Activated CD4-positive, alpha-beta T cell treated with anti-CD3 and anti-CD28 coated beads, Interleukin-2, amount 50 U/mL, for 24 hours (primary cell): ENCODE data around the gene NALCN.

Source experiments
- DNase-seq, 2 donors: peaks; one replicate each; pipeline ENCODE4 v3.0.0-alpha.2; 2020; ENCODE audit warnings: low read depth in 1 of 2, low spot score in 1 of 2

Gene NALCN

DNA sequence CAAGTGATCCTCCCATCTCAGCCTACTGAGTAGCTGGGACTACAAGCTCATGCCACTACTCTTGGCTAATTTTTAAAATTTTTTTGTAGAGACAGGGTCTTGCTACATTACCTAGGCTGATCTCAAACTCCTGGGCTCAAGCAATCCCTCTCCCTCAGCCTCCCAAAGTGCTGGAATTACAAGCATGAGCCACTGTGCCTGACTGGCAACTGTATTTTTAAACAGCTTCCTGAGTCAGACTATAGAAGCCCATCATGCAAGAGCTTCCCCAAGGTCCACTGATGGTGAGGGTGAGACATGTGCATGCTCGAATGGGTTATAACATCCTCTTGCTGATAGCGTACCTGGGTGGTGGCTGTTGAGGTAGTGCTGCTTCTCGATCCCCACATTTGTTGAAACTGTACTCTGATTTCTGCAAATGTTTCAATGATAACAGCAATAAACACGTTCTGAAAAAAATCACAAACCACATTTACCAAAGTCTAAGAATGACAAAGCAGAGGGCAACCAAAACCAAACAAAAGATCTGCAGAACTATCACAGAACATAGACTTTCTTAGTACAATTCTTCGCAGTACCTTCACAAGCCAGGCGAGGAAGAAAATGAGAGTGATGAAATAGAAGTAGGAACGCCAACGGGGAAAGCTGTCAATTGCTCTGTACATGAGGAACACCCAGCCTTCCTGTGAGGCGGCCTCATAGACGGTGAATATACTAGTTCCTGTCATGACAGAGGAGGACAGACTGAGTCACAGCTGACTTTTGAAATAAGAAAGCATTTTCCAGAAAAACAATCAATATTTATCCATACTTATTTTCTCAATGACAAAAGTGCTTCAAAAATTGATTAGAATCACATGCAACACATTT lies 124.4 kb downstream of the NALCN start:
- DNase-seq, result no peak

DNA sequence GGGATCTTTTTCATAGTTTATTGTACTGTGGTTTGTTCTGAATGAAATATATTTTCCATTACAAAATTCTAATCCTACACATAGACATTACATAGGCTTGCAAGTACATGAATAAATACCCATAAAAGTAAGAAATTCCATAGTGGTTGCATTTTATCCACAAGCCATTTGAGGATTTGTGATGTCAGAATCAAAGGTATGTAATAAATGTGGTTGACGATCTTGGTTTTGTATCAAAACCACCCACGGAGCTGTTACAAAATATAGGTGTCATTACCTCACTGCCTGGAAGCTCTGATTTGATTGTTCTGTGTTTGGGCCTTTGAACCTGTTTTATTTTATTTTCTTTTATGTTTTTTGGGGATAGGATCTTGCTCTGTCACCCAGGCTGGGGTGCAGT lies 125.1 kb downstream of the NALCN start:
- DNase-seq, result no peak

DNA sequence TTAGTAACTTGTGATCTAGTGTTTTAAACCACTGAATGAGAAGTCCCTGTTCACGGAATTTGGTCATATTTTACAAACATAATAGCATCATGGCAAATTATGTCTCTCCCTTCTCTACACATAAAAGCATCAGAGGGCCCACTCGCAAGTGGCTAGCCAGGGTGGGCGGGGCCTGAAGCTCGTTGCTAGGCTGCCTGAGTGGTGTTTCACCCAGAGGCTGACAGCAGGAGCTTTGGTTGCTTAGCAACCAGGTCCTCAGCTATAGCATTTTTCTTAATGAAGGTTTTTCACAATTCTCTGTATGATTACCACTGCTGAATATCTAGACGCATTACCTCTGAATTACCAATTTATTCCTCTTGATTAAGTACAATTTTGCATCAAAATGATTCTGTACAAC lies 126.5 kb downstream of the NALCN start:
- DNase-seq, result no peak

DNA sequence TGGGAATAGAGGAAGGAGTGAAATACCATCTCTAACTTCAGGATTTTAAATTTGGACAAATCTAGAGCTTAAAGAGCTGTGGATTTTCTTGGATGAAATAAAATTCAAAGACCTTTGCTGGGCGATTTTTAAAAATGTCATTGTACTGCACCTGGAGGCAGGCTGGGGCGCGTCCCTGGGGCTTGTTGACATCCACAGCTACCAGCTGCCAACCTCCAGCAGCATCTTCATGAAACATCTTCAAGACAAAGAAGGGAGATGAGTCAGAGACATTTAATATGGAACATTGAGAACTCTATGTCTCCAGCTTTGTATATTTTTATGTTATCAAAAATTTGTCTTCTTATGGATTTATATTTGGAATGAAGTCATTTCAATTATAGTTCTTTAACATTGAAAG lies 132.5 kb downstream of the NALCN start:
- DNase-seq, result no peak

DNA sequence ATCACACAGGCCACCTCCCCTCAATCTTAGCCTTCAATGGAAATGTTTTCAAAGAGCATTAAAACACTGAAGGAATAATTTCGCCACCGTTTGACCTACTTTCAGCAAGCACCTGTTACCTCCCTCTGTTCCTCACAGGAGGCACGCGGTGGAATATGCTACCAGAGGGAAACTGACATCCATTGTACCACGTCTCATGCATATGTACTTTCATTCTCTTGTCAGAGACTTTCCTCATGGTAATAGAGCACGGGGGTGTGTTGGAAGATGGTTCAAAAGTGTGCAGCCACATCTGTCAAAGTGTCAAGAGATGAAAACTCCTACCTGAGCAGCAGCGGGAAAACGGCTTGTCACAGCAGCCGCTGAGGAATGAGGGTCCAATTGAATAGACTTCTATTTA lies 143.4 kb downstream of the NALCN start:
- no peak for DNase-seq

DNA sequence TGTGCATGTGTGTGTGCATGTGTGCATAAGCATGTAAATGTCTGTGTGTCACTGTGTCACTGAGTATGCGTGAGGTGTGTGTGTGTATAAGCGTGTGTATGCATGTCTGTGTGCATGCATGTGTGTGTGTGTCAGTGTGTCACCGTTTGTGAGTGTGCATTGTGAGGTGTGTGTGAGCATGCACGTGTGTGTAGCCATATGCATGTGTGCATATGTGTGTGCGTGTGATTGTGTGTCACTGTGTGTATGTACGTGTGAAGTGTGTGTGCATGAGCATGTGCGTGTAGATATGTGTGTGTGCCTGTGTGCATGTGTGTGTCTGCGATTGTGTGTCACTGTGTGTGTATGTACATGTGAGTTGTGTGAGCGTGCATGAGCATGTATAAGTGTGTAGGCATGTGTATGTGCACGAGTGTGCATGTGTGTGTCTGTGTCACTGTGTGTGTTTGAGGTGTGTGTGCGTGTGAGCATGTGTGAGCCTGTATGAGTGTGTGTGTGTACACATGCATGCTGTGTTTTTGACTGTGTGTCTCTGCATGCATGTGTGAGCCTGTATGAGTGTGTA lies 144.5 kb downstream of the NALCN start:
- no peak for DNase-seq

DNA sequence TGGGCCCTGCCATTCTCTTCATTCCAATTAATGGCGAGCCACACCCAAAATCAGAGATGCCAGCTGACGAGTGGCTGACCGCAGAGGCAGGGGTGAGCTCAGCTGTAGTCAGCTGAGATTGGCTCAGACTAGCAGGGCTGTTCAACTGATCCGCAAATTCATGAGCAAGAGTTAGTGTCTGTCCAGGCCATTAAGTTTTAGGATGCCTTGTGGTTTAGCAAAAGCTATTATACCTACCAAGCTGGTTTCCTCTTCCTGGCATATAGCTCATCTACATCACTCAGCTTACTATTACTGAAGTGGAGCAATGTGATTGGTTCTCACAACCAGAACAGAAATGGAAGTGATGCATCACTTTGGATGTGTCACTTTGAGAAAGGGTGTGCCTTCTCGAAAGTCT lies 148.7 kb downstream of the NALCN start:
- DNase-seq, result no peak

DNA sequence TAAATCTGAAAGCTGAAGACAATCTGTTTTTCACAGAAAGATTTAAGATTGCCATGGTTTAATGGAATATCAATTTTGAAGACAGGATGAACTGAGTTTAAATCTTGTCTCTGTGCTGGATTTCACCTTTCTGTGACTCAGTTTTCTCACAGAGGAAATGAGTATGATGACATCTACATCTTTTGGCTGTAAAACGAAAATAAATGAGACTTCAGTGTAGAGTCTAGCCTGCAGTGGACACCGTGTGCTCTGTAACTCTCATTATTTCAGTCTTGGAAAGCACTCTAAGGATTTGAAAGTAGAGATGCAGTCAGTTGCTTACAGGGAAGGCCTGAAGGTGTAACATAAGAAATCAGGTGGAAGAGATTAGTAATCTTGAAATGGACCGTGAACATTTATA lies 150.4 kb downstream of the NALCN start:
- DNase-seq, result no peak

DNA sequence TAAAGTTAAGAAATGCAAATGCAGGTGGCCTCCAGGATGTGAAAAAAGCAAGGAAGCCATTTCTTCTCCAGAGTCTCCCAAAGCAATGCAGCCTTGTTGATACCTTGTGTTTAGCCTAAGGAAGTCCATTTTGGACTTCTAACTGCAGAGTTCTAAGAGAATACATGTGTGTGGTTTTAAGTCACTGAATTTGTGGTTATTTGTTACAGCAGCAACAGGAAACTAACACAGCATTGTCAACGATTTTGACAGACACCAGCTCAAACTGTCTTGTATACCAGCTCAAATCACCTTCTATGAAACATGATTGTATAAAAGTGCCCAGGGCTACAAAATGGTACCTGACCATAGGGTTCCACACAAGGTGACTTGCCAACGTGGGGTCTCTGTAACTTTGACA lies 151.4 kb downstream of the NALCN start:
- DNase-seq, result no peak

DNA sequence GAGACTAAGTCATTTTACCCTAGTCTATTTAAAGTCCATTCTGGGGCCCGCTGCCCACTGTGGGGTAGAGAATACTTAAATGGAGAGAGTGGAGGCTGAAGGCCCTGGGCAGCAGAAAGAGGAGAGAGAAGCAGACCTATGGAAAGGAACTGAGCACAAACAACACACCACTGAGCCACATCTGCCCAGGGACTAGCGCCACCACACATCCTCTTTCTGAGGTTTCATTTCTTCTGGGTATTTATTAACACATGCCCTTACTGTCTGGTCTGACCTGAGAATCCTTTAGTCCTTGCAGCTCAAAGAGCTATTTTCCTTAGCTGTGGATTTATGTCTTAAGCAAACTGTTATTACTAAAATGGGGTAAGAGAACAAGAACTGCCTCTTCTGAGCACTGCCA lies 154.0 kb downstream of the NALCN start:
- no peak for DNase-seq

DNA sequence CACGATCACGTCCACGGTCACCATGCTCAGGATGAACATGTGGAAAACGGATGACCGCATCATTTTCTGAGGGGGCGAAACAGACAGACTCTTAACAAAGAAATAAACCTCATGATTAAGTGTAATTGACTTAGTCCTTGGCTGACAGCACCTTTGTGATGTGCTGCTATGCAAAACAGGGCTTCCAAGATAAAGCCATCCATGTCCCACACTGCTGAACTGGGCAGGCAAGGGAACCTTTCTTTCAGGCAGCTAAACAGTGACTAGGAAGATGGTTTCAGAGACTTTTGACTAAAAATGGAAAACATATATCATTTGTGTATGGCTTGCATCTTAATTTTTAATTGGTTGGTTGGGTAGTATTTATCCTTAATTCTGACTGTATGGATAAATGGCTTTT lies 157.8 kb downstream of the NALCN start:
- no peak for DNase-seq

DNA sequence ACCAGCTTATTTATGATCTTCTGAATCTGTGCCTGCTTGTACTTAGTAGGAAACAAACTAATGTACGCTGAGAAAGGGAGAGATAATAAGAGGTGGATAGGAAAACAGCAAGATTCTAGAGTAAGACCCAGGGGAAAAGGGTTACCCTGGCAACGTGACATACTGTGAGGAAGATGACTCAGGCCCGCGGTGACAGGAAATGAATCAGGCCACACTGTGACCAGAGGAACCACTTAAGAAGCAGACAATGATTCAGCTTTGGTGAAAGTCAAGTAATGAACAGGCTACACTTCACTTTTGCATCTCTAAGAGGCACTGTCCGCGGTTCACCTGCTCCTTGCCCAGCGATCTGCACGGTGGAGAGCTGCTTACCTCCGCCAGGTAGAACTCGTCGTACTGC lies 158.2 kb downstream of the NALCN start:
- peak in 1 of 2 donors; percentile 23 for DNase-seq

DNA sequence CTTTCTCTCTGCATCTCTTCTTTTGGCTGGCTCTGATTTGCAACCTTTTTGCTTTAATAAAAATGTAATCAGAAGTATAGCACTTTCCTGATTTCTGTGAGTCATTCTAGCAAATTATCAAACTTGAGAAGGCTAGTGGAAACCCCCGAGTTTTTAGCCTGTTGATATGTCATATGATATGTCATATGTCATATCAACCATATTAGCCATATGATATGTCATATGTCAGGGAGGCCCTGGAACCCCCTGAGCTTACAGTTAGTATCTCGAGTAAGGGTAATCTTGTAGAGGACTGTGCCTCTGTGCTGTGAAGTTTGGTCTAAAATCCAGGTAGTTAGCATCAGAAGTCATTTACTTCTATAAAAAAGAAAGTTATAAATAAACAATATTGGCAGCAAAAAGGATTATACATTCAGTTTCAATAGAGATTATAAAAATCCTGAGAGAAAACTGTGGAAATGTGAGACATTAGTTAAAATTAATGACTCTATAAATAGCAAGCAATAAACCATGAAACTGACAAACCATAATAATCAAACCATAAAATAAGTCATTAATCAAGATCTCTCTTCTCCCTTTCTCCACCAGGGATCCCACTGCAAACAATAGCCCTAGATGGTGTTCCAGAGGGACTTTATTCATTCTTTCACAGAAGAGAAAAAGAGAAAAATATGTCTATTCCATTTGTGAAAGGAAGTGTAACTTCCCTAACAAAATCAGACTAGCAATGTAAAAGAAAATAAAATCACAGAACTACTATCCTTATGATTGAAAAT lies 167.4 kb downstream of the NALCN start:
- DNase-seq, result no peak

DNA sequence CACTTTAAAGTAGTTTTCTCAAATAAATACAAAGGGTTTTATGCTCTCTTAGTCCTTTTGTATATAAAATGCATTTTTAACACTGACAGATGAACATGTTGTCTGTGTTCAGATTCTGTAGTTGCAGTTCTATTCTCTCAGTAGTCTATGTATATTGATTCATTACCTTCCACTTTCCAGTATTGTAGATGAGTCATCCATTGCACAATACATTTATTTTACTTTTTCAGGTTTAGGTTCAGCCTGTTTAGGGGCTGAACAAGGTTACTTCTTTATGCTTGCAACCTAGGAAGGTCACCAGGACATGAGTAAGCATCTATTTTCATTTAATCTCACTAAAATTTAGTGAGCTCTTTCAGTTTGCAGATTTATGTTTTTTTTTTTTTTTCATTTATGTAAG lies 173.6 kb downstream of the NALCN start:
- DNase-seq, result no peak

DNA sequence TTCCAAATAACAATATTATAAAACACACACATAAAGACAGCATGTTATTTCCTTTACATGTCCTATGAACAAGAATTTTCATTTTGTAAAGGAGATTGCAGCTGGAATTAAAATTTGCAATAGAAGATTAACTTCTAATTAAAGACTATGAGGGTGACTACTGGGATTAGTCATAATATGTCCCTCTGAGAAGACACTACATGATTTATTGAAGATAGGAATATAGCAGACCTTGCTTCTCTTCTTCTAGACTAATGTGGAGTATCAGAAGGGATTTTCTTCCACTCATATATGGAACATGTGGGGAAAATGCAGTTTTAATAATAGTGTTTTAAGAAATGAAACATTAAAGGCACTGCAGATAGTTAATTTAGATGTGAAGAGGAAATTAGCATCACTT lies 177.8 kb downstream of the NALCN start:
- DNase-seq, result no peak

DNA sequence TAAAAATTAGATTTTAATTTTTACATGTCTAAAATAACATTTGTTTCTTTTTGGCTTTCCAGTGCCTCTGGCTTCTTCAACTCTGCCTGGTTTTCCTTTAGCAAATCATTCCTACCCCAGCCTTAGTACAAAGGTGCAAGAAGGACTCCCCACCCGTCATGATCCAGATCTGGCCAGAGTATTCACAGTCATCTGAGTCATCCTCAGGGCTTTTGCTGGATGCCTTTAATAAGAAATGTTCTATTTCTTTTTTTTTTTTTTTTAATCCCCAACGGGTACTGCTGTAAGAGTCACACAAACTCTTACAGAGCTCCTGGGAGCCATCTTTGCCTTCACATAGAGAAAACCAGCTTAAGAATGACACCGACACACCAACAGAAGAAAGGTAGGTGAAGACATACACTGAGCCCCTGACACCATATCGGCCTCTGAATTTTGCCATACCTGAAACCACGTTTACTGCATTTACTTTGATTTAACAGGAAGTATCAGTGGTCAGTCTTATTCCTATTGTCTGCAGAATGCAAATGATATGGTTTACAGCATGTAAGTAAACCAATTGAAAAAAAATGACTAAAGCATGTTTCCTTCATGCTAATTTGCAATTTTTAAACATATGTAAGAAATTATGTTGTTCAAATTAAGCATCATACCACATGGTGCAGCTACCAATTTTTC lies 184.4 kb downstream of the NALCN start:
- DNase-seq, result no peak

DNA sequence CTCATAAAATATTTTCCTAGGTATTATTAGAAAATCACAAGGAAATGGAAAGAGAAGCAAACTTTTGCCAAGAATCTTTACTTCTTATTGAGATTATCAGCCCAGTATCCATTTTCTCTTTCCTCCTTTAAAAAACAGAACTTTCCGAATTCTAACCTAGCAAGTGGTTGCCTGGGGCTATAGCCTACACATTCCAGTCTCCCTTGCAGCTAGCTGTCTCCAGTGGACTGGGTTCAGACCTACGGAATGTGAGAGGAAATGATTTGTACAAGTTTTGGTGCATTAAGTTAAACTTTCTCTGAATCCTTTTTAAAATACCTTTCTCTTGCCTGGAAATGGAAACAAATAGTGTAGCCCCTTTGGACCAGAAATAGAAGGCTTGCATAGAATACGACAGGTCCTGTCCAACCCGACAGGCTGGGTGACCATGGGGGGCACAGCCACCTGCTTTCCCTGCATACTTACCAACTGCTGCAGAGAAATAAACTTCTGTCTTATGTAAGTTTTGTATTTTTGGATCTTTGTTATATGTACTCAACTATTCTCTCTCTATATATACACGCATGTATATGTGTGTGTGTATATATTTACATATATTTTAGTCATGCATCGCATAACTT lies 185.9 kb downstream of the NALCN start:
- no peak for DNase-seq

DNA sequence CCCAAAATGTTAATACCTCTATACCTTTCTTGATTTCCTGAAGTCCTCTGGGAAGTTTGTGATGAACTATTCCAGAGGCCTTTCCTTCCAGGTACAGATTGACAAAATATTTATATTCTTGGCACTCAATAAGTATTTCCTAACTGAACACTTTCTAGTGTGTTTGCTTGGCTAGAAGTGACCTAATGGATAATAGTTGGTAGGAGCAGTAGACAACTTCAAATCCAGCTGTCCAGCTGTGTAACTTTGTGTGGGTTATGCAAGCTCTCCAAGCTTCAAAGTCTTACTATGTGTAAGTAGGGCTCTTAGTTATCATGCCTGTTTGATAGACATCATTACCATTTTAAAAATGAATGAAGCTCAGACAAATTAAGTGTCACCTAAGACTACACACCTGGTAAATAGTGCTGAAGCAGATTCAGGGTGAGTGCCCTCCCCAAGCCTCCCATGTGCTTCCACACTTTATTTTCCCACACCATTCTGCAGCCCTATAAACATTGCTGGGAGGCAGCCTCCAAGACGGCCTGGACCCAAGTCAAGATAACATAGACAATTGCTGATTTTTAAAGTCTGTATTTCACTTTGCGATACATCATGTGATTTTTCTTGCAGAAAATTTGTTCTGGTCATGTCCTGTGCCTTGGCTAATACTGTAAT lies 196.6 kb downstream of the NALCN start:
- DNase-seq, result no peak

DNA sequence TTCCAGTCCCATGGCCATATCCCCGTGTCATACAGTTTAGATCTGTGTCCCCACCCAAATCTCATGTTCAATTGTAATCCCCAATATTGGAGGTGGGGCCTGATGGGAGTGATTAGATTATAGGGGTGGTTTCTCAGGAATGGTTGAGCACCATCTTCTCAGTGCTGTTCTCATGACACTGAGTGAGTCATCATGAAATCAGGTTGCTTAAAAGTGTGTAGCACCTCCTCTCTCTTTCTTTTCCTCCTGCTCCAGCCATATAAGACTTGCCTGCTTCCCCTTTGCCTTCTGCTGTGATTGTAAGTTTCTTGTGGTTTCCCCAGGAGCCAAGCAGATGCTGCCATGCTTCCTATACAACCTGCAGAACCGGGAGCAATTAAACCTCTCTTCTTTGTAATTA lies 197.8 kb downstream of the NALCN start:
- no peak for DNase-seq

DNA sequence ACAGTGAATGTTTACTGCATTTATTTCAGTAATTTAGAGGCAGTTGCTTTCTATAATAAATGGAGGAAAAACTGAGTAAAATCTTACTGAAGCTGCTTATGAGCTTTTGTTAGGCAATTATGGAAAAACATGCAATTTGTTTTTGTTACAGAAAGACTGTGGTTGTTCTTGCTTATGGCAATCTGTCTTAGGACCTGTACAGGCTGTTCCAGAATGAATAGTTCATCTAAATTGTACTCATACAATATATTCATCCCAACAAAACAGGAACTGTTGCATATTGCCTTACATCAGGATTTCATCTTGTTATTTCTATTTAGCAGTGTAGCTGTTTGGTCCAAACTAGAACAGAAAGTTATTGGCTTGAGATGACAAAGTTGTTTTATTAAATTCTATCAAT lies 199.2 kb downstream of the NALCN start:
- DNase-seq, result no peak

DNA sequence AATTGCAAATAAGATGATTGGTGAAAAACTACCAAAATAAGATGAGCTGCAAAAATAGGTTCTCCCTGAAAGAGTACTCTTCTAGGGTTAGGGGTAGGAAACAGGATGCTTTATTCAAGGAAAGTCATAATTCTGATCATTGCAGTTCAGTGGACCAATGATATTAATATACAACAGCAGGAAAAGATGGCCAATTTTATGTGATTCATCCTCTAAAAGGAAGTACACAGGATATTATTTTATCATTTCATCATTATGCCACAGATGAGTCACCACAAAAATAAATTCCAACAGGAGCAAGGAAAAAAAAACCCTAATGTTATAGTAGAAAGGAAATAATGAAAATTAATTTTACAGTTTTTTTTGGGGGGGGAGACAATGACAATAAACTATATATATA lies 205.0 kb downstream of the NALCN start:
- DNase-seq, result no peak
